Motor neuron (in vitro differentiated cells): ENCODE data around the gene CLCN2. TPM values are rescaled to one million over a fixed set of nuclear protein-coding genes. Genes with fewer than 3 reads are reported as not detected.

ENCODE experiments used
- ATAC-seq, 8 experiments: fragments of 200-7000 bp; cut with Tn5 transposase; replicated peaks in 6 of 8; 2 replicates each; pipeline ENCODE4 v1.8.0; 2021; ENCODE audit warnings: mild to moderate bottlenecking in 8 of 8, moderate library complexity in 8 of 8
- H3K27ac ChIP-seq, 2 donors: fragments of 250-450 bp; sonication (Bioruptor Pico); 2 replicates each; pipeline ENCODE4 v1.9.0; 2021; ENCODE audit warnings: antibody characterized with exemption in 2 of 2, mild to moderate bottlenecking in 2 of 2, moderate library complexity in 1 of 2
- H3K4me1 ChIP-seq, 2 donors: fragments of 250-450 bp; sonication (Bioruptor Pico); replicated peaks in 1 of 2; 2 replicates each; pipeline ENCODE4 v1.6.1; 2021; ENCODE audit warnings: antibody characterized with exemption in 2 of 2, mild to moderate bottlenecking in 2 of 2, moderate library complexity in 1 of 2
- H3K4me3 ChIP-seq, 5 donors: fragments of 250-450 bp; sonication (Bioruptor Pico); 2 replicates each; pipeline ENCODE4 v1.9.0; 2021; ENCODE audit warnings: antibody characterized with exemption in 5 of 5, mild to moderate bottlenecking in 5 of 5, moderate library complexity in 4 of 5
- WGBS, 10 experiments: fragments of 450-650 bp; shearing (Covaris generic); methylation state at CpG; one replicate each; pipeline ENCODE4 v1.0.0; 2022; 5-methylcytosine and 5-hydroxymethylcytosine counted together
- in situ Hi-C, 9 experiments: fragments of 400-800 bp; cut with MboI; loops; one replicate each; pipeline ENCODE4 v1.15.0; 2021; ENCODE audit warnings: low sequenced_read_pairs in 9 of 9, low pct_unique_long_range_greater_than_20kb in 2 of 9; ENCODE audit not compliant: unreplicated experiment in 9 of 9
- total RNA-seq, 8 experiments: library from RNA; unstranded; fragments of 300-600 nt; gene quantifications; 2 replicates each; pipeline versions ENCODE4 v1.2.3 to v1.2.4, GENCODE V29; 2022

CLCN2 gene
- total RNA-seq, 8 experiments from 2014 or later = 6.1 to 30.9 (median 13.1) TPM

GRCh38 chr3:184322731-184323487, 38.5 kb downstream of the CLCN2 start:
- in situ Hi-C loops = no loop called here
- no peak for ATAC-seq
- H3K4me1 ChIP-seq = no peaks in the 10 kb centered on the region
- H3K27ac ChIP-seq = no peak overlapping the region
- no peak overlapping the region for H3K4me3 ChIP-seq
- WGBS, 10 experiments = 80 to 100% (median 95%) methylated on average over 1 to 10 of the region's 20 CpGs; no CpG with 5 or more reads in 3 of the 10 experiments

GRCh38 chr3:184321666-184322065, 39.7 kb downstream of the CLCN2 start:
- WGBS, 10 experiments = 0 to 100% (median 89%) methylated on average over 1 to 5 of the region's 5 CpGs; no CpG with 5 or more reads in 4 of the 10 experiments
- Histone ChIP-seq H3K27ac (no peak overlapping the region), H3K4me3 (no peak overlapping the region), H3K4me1 (peaks cover 1 to 3% of the 10 kb centered on the region in 2 donors)
- no peak for ATAC-seq
- in situ Hi-C loops = no loop called here

DNA sequence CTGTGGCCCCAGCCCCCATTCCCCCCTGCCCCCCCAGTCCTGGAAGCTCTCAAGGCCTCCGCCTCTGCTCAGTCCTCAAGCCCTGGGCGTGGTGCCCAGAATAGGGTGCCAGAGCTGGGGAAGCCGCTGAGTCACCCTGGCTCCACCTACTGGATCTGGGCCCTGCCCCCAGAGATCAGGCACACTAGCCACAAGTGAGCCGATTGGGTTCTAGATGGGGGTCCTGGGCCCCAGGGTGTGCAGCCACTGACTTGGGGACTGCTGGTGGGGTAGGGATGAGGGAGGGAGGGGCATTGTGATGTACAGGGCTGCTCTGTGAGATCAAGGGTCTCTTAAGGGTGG, 41.3 kb downstream of the CLCN2 start:
- peak; percentile 34 to 88 (median 57) for ATAC-seq
- H3K4me3 ChIP-seq = no peak overlapping the region
- WGBS, 10 experiments = no CpG with 5 or more reads among the region's 4 CpGs
- H3K27ac ChIP-seq = no peak overlapping the region
- in situ Hi-C loops = no loop called here
- H3K4me1 ChIP-seq = peaks cover 11 to 13% of the 10 kb centered on the region in 2 donors

DNA sequence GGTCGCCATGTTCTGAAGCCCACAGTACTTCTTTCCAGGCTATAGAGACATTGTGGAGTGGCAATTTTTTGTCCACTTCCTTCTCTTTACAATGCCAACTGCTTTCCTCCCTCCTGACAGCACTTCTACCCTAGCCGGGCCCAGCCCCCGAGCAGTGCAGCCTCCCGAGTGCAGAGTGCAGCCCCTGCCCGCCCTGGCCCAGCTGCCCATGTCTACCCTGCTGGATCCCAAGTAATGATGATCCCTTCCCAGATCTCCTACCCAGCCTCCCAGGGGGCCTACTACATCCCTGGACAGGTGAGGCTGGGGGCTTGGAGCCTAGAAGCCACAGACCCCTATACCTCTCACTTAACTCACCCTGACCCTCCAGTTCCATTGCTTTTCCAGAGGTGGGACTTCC, 44.2 kb downstream of the CLCN2 start:
- Histone ChIP-seq H3K27ac (no peak overlapping the region), H3K4me3 (no peak overlapping the region), H3K4me1 (peaks cover 11 to 13% of the 10 kb centered on the region in 2 donors)
- 40 to 100% (median 90%) methylated on average over 1 to 5 of the region's 5 CpGs; no CpG with 5 or more reads in 6 of the 10 experiments for WGBS, 10 experiments
- ATAC-seq = no peak
- in situ Hi-C loops = no loop called here

DNA sequence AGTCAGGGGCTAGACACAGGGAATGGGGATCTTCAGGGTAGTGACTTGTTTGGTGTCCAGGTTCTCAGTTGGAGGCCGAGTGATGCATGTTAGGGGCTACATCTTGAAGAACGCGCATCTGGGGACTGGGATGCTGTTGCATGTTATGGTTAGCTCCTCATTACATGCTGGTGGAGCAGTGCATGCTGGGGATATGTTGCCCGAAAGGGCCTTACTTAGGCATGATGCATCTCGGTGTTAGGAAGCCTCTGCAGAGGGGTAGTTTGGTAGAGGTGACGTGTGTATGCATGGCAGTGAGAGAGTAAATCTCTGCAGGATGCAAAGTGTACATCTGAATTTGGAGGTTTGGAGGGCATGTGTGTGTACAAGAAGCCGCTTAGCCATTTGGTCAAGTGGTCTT, 44.6 kb downstream of the CLCN2 start:
- Histone ChIP-seq H3K27ac (no peak overlapping the region), H3K4me3 (peak overlapping the region in 3 of 5 donors; percentile 76 to 89 (median 77)), H3K4me1 (peaks cover 11 to 13% of the 10 kb centered on the region in 2 donors)
- no peak for ATAC-seq
- in situ Hi-C loops = no loop called here
- WGBS, 10 experiments = 60 to 100% (median 85%) methylated on average over 1 to 4 of the region's 7 CpGs; no CpG with 5 or more reads in 4 of the 10 experiments

GRCh38 chr3:184315871-184316661, 45.3 kb downstream of the CLCN2 start:
- ATAC-seq = no peak
- Histone ChIP-seq H3K4me1 (peaks cover 11 to 13% of the 10 kb centered on the region in 2 donors), H3K4me3 (peak overlapping the region; percentile 76 to 99 (median 88)), H3K27ac (peak overlapping the region; percentile 88 to 98)
- 0 to 81% (median 43%) methylated on average over 1 to 3 of the region's 16 CpGs; no CpG with 5 or more reads in 5 of the 10 experiments for WGBS, 10 experiments
- in situ Hi-C loops = no loop called here

DNA sequence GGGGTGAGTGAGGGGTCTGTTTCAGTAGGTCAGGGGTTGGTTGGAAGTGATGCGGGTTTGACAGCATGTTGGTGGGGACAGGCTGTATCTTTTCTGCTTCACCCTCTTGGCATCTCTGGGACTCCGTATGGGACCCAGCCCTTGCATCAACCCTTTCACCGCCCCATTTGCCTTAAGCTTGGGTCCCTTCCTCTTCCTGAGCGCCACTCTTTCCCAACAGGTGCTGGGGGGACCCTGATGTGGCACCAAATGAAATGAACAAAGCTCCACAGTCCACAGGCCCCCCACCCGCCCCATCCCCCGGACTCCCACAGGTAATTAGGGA, 45.9 kb downstream of the CLCN2 start:
- peak in 2 of 8 experiments; percentile 0 for ATAC-seq
- H3K4me3 ChIP-seq = peak overlapping the region; percentile 76 to 99 (median 88)
- peaks cover 11 to 13% of the 10 kb centered on the region in 2 donors for H3K4me1 ChIP-seq
- H3K27ac ChIP-seq = peak overlapping the region; percentile 88 to 98
- no CpG with 5 or more reads among the region's 6 CpGs for WGBS, 10 experiments
- in situ Hi-C loops = no loop called here

- Histone ChIP-seq H3K27ac (peak overlapping the region; percentile 88 to 98), H3K4me1 (peaks cover 11 to 13% of the 10 kb centered on the region in 2 donors), H3K4me3 (peak overlapping the region; percentile 76 to 99 (median 88))
- 0% methylated on average over 1 to 5 of the region's 89 CpGs; no CpG with 5 or more reads in 4 of the 10 experiments for WGBS, 10 experiments
- in situ Hi-C loops = no loop called here
- ATAC-seq = peak; percentile 51 to 69 (median 64)
These were observed 46.5 kb downstream of the CLCN2 start for GRCh38 chr3:184314700-184315542.

DNA sequence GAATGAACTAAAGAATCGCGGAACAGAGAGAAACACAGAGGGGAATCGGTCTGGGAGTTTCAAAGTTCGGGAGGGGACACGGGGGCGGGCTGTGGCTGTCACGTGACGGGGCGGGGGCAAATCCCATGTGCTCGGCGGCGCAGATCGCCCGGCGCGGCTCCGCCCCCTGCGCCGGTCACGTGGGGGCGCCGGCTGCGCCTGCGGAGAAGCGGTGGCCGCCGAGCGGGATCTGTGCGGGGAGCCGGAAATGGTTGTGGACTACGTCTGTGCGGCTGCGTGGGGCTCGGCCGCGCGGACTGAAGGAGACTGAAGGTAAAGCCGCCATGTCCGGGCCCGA, 47.1 kb downstream of the CLCN2 start, which contains the start of gene EIF4G1:
Gene EIF4G1 (plus strand): TSS at position 244 of the 337 bp plus-strand sequence. CDS start 1,191 bp downstream, outside the sequence.
- peak; percentile 60 to 94 (median 91) for ATAC-seq
- Histone ChIP-seq H3K4me1 (peaks cover 11 to 13% of the 10 kb centered on the region in 2 donors), H3K4me3 (peak within 1 kb of the TSS; percentile 76 to 99 (median 88)), H3K27ac (peak within 1 kb of the TSS; percentile 88 to 98)
- in situ Hi-C loops = no loop called here
- 0% methylated on average over 3 of the region's 40 CpGs; no CpG with 5 or more reads in 9 of the 10 experiments for WGBS, 10 experiments

DNA sequence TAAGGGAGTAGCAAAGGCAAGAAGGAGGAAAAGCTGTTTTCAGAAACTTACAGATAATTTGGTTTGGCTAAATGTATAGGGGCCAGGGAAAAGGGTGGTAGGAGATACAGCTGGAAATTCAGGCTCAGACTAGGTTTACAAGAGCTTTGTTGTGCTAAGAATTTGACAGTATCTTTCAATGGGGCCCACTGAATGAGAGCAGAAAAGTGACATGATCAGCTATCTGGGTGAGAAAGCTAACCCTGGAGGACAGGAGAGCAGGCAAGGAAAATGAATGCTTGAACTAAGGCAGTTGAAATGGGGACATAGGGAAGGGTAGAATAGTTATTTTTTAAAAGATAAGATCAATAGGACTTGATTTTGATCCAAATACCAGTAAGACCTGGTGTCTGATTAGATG, 49.8 kb downstream of the CLCN2 start:
- in situ Hi-C loops = no loop called here

DNA sequence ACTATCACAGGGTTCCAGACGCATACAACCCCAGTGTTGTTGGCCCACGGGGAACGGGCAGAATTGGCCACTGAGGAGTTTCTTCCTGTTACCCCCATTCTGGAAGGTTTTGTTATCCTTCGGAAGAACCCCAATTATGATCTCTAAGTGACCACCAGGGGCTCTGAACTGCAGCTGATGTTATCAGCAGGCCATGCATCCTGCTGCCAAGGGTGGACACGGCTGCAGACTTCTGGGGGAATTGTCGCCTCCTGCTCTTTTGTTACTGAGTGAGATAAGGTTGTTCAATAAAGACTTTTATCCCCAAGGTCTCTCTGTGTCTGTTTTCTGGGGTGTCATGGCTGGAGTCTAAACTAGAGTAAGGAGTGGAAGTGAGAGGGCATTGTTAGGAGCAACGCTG, 52.7 kb downstream of the CLCN2 start:
- ATAC-seq = peak in 2 of 8 experiments; percentile 10 to 19
- WGBS, 10 experiments = 76 to 100% (median 95%) methylated on average over 1 to 3 of the region's 7 CpGs; no CpG with 5 or more reads in 4 of the 10 experiments
- H3K4me3 ChIP-seq = no peak overlapping the region
- H3K4me1 ChIP-seq = no peaks in the 10 kb centered on the region
- in situ Hi-C loops = no loop called here
- H3K27ac ChIP-seq = no peak overlapping the region

More for the DNA sequence above, 49.8 kb downstream of the CLCN2 start:
- no peak for ATAC-seq
- H3K4me3 ChIP-seq = no peak overlapping the region
- H3K27ac ChIP-seq = no peak overlapping the region
- peaks cover 9% of the 10 kb centered on the region in 2 donors for H3K4me1 ChIP-seq

- WGBS, 10 experiments = 87 to 100% (median 94%) methylated on average over 1 to 6 of the region's 9 CpGs; no CpG with 5 or more reads in 5 of the 10 experiments
- ATAC-seq = no peak
These were observed 53.5 kb downstream of the CLCN2 start for GRCh38 chr3:184307915-184308314.

More at GRCh38 chr3:184307915-184308314, 53.5 kb downstream of the CLCN2 start:
- no peaks in the 10 kb centered on the region for H3K4me1 ChIP-seq
- no peak overlapping the region for H3K27ac ChIP-seq
- in situ Hi-C loops = no loop called here
- no peak overlapping the region for H3K4me3 ChIP-seq
